NCI-H2196 treated with DMSO at 0.1 percent for 48 hours (cell line): ENCODE data around the gene LTBP2.
A peak's percentile ranks its signal among the peaks of the same experiment; 100 is the strongest.

Source experiments
- DNase-seq: peaks from one replicate; lab custom pipeline; 2025; ENCODE audit not compliant: unreplicated experiment; lab: John Stamatoyannopoulos, UW

Gene LTBP2

DNA sequence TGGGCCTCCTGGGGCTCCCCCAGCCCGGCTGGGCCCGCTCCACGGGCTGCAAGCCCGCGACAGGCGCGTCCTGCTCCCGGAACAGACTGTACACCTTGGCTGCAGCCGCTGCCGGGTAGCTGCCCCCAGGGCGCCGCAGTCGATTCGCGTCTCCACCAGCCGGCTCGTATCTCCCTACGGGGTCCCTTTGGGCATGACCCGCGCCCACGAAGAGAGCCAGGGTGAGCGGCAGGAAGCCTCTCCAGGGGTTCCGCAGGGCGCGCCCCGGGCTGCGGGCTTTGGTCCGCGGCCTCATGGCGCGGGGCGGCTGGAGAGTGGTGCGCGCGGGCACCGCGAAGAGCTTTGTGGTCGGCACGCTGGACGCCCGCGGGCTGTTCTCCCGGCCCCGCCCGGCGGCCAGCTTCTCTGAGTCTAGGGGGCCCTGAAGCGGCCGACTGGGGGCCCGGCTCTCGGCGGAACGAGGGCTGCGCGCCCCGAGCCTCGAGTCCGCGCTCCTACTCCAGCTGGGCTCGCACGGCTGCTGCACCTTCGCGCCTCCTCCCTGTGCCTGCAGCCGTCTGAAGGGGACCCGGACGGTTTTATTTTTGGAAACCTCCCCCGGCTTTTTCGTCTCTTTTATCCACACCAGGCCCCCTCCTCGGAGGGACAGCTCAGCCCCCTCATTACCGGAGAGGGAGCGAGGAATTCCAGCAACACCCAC lies at the start of gene LTBP2:
Gene LTBP2 (minus strand): TSS at position 588 of the 700 bp plus-strand sequence. CDS start 293 bp downstream, at position 295.
- DNase-seq, result no peak

GRCh38 chr14:74660863-74661262 lies 48.8 kb upstream of the LTBP2 start:
- no peak for DNase-seq

DNA sequence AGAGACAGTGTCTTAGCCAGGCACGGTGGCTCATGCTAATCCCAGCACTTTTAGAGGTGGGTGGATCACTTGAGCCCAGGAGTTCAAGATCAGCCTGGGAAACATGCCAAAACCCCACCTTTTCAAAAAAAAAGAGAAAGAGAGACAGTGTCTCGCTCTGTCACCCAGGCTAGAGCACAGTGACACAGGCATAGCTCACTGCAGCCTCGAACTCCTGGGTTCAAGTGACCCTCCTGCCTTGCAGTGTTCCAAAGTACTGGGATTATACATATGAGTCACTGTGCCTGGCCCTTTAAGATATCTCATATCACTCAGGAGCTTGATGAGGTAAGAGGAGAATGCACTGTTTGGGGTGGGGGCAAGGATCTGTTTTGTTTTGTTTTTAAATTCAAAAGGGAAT lies 48.1 kb upstream of the LTBP2 start:
- no peak for DNase-seq

- DNase-seq, result no peak
These were observed 46.6 kb upstream of the LTBP2 start for GRCh38 chr14:74658535-74659131.

GRCh38 chr14:74656964-74657363 lies 44.9 kb upstream of the LTBP2 start:
- no peak for DNase-seq

- DNase-seq, result no peak
These were observed 43.8 kb upstream of the LTBP2 start for GRCh38 chr14:74655599-74656395.

DNA sequence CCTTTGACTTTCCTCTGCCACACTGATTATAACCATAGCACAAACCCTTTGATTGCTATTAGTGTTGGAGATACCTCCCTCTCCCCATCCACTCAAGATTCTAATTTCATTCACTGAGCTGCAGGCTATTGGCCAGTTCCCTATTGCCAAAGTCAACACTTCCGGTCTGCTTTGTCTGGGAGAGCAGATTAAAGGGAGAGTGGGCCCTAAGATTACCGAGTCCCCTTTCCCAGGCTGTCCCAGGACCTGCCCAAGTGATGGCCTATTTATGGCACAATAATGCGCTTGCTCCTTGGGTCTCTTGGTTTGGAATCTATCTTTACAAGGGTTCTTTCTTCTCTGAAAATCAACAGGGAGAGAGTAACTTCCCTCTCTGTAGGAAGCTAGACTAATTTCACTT lies 42.9 kb upstream of the LTBP2 start:
- no peak for DNase-seq

GRCh38 chr14:74653386-74654138 lies 41.5 kb upstream of the LTBP2 start:
- no peak for DNase-seq

DNA sequence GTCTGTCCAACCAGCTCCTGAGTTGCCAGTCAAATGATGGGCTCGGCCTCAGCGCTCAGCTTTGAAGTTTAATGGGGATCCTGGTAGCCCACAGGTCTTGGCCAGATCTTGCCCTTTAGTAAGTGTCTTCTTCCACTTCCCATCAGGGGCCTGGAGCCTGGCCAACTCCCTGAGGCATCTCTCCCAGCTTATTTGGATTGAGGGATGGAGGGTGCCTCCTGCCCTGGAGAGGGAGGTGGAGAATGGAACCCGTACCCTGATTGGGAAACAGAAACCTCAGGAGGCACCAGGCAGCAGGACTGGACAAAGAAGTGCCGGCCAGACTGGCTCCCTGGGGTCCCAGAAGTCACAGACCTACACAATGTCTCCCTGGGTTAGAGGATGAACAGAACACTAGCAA lies 40.5 kb upstream of the LTBP2 start:
- DNase-seq, result no peak

DNA sequence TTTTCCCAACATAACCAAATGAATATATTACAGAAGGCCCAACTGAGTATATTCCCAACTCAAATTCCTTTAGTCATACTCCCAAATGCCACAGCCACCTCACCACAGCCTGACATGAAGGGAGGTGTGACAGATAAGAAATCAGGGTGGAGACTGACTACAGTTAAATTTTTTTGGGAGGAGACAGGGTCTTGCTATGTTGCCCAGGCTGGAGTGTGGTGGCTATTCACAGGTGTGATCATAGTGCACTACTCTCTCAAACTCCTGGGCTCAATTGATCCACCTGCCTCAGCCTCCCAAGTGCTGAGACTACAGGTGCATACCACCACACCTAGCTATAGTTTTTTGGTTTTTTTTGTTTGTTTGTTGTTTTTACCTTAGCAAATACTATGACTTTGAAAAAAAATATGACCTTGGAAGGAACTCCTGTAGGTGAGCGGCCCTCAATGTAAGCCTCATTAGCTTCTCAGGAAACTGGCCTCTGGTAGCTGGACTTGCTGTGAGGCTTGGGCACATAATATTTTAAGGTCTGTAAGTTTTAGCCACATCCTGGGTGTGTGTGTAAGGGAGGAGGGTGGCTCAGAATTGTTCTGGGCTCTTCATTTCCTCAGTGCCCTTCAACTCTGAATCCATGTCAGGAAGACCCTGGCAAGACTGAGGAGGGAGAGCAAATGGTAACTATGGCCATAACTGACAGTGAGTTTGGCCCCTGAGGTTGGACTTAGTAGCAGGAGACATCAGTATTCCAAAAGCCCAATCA lies 39.1 kb upstream of the LTBP2 start:
- DNase-seq, result no peak

- DNase-seq, result no peak
These were observed 37.6 kb upstream of the LTBP2 start for GRCh38 chr14:74649673-74650072.

DNA sequence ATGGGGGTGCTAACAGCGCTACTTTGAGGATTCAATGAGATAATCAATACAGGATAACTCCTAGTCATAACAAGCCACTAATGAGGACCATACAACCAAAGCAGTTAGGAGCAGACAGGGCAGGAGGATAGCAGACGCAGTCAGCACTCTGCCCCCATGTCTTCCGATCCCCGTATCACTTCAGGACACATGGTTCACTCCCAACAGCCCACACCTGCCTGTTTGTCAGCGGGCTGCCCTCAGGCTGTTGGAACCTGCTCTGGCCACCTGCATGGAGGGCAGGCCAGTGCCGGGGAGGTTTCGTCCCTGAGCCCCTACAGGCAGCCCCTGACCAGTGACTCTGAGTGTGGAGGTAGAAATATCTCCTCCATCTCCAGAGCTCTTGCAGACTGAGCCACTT lies 37.1 kb upstream of the LTBP2 start:
- no peak for DNase-seq

- DNase-seq, result no peak
These were observed 36.6 kb upstream of the LTBP2 start for GRCh38 chr14:74648601-74649000.

- peak; percentile 47 for DNase-seq
These were observed 35.8 kb upstream of the LTBP2 start for GRCh38 chr14:74647678-74648461.

DNA sequence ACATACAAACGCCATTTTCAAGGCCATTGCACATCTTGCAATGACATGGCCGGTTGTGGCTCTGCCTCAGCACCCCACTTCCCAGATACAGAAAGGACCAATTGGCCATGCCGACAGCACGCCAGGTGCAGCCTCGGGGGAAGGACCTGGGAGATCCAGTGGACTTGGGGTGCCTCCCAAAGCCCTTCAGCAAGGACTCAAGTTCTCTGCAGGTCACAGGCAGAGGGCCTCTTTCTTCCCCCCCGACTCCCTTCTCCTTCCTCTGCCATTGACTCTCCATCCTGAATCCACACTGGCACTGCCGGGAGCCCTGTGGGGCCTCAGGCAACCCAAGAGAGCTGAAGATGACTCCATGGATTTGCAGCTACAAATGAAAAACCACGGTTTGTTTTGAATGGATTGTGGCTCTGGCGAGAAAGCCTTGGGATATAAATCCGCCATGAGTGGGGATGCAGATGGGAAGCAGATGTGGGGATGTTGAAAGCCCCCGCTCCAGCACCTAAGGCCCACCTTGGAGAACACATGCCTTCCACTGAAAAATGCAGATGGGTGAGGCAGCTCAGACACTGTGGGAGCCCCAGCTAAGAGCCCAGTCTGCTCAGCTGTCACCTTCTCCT lies 35.1 kb upstream of the LTBP2 start:
- DNase-seq, result no peak

DNA sequence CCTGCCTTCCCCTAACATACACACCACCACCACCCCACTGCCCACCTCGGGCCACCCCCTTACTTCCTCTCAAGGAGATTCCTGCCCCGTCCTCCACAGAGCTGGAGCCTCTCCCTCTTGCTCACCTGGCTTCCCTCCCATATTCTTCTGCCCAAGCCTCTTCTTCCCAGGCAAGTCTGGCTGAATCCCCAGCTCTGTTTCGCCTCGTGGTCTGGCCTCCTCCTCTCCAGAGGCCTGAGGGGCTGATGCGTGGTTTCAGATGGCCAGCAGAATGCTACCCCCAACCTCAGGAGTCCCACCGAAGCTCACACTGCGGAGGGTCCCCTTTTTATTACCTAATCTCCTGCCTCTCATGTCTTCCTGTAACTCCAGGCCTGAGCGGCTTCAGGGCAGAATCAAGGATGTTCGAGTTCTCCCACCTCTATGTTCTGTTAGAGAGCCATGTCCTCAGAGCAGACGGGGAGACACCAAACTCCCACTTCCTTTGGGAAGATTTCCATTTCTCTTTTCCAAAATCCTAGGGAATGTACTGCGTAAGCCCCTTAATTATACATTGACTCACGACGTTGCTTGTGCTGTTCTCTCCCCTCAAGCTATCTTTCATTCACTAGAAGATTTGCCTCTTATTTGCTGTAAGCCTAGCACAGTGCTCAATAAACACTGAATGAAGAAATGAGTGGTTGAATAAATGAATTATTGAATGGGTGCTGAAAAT lies 33.9 kb upstream of the LTBP2 start:
- DNase-seq, result no peak

DNA sequence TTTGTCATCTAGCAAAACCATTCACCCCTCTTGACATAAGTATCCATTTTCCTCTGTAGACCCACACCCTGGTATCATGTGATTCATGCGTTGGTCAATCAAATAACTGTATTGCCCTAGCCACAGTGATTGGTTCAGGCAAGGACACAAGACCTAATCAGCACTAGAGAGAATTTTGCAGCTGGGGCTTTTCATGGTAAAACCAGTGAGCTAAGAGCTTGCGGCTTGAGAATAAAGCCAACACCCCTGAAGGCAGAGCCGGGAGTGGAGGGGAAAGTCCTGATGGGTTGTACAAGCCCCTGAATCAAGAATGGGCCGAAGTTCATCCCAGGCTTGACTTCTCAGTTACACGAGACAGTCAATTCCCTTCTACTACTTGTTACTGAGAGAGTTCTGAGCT lies 33.2 kb upstream of the LTBP2 start:
- DNase-seq, result no peak

DNA sequence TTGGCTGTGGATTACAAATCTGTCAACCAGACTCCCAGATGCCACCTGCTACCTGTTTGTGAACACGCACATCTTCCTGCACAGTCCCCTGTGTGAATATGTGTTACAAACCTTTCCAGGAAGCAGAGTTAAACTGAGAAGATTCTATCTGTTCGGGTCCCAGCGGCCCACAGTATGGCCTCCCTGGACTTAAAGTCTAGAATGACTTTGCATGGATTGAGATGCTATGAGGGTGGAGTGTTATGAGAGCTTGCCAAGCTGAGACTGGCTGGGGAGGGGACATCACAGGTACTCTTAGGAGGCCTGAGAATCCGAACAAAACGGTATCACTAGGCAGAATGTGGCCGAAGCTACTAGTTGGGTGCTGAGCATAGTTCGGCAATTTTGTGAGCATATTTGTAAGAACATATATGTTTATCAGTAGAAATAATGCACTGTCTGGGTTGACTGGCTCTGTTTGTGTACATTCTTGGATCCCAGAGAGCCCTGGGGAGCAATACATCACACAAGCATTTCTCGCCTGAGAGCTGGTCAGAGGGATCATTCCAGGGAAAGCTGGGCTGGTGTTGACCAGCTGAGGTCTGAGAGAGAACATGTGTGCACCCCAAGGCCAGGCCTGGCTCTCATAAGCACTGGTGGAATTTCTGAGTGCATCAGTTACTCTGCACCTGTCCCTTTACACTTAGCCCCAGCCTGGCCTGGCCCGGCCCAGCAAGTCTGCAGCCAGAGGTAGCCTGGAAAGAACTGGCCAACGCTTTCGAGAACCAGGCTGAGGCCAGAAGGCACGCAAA lies 29.8 kb upstream of the LTBP2 start:
- no peak for DNase-seq
